Activated naive CD4-positive, alpha-beta T cell treated with anti-CD3 and anti-CD28 coated beads, Interleukin-2, amount 50 U/mL, for 16 hours (primary cell): ENCODE results near the gene PRKCE.

Experiments used
- DNase-seq: peaks from one replicate; pipeline ENCODE4 v3.0.0-alpha.2; 2020

Gene PRKCE

DNA sequence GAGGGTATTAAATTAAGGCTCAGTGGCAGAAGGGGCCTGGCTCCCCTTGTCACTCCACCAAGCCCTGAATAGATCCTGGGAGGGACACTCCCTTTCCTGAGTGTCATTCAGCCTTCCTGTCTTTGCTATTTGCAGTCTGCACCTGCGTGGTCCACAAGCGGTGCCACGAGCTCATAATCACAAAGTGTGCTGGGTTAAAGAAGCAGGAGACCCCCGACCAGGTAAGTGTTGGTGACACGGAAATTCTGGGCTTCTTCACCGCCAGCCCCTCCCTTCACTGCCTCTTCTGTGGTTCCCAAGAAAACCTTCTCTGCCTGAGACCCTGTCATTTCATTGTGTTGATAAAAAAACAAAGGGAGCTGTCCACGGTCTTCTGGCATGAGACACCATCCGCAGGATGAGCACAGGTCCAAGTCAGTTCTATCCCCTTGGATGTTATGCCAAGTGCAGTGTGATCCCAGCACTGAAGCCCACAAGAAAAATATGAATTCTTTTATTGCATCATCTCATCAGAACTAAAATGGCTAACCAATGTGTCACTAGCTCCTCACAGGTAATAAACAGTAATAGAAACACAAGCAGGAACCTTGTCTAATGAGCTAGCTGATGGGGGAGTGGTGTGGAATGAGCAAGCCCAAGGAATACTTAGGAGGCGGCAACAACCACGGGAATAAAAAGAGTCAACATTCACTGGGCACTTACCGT is 328.8 kb downstream of the PRKCE start:
- no peak for DNase-seq

DNA sequence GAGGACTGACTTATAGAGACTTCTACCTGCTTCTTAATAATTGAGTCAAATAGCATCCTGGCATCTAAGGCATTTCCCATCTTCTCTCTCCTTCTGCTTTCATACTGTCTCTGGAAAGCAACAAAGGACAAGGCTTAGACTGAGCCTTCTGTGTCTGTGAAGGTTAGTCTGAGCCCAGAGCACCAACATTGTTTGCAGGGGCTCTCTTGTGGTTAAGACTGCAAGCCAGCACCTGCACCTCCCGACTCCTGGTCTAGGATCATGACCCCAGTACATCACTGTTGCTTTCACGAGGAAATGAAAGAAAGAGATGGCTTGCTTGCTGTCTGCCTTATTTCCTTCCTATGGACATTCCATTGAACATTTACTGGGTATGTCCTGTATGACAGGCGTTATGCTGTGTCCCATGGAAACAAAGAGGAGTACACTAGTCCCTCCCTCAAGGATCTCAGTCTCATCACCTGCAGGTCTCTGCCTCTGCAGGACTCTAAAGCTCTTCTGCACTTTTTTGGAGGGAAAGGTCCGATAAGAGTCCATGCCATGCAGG is 330.0 kb downstream of the PRKCE start:
- no peak for DNase-seq

DNA sequence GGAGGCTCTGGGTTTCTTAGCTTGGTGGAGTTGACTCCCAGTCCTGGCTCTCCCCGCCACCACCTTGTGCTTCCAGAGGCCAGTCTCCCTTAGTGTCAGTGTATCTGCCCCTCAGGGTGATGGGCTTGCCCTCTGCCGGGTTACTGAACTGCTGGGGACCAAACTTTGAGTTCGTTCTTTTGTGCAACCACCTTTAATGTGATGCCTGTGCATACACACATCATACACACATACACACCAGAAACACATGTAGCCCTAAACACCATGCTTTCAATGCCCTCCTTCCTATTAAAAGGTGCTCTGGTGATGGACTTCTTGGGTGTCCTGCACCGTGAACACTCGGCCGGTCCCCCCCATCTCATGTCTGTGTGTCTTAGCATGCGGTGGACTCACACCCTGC is 330.6 kb downstream of the PRKCE start:
- no peak for DNase-seq

DNA sequence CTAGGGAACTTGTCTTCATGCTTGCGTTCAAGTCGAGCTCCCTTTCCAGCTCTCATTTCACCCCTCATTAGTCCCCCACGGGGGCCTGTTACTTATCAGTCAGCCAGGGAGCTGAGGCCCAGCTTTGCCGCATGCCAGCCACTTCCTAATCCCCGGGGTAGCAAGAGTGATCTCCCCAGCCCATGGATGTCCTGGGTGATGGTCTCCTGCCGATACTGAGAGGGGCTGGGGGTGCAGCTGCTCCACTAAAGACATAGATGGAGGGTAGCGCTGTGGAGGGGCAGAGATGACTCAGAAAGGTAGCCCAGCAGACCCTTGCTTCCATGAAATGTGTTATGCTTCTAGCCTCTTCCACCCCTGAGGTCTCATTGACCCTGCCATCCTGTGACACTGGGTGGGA is 331.7 kb downstream of the PRKCE start:
- DNase-seq: no peak

DNA sequence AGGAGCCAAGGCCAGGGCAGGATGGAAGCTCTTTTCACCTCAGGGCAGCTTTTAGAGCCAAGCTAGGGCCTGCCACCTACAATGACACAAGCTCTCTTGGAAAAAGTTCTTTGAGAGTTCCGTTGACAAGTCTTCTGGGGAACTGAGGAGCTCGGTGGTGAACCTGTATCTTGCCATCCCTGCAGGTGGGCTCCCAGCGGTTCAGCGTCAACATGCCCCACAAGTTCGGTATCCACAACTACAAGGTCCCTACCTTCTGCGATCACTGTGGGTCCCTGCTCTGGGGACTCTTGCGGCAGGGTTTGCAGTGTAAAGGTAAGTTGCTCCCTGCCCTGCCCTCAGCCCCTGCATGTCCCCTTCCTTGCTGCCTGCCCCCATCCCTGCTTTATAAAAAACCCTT is 332.9 kb downstream of the PRKCE start:
- DNase-seq: no peak

DNA sequence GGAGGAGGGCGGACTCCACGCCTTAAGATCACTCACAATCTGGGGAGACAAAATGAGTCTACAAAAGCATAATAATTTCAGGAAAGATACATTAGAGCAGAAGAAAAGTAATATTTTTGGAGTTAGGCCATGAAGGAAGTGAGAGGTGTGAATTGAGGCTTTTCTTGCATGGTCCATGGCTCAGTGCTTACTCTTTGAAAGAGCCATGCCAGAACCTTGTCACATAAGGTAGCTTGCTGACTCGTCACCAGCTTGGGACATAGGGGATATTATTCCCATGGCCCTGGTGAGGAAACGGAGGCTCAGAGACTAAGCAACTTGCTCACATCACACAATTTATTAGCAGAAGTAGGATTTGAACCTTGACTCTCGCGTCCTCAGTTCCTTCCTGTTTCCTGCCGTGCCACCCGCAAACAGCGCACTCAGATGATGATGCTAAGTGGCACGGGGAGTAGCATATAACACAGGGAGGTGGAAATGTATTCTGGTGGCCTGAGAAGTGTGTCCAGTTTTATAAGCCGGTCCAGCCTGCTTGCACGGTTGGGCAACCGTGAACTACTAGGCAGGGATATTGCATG is 333.5 kb downstream of the PRKCE start:
- no peak for DNase-seq

DNA sequence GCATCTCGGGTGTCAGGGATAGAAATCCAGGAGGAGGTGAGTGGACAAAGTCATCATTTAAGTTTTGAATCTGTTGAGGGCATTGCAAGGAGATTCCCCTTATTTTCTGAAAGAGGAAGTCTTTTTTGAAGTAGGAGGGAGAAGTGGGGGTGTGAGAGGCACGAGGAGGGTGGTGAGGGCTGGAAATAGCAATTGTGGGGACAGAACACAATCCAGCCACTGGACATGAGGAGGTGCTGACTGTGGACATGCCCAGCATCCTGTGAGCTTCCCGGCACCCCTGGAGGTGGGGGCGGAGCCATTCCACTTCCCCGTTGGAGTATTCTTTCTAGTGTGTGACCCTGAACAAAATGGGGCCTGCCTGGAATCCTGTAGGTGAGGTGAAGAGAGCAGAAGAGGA is 335.0 kb downstream of the PRKCE start:
- DNase-seq: no peak

DNA sequence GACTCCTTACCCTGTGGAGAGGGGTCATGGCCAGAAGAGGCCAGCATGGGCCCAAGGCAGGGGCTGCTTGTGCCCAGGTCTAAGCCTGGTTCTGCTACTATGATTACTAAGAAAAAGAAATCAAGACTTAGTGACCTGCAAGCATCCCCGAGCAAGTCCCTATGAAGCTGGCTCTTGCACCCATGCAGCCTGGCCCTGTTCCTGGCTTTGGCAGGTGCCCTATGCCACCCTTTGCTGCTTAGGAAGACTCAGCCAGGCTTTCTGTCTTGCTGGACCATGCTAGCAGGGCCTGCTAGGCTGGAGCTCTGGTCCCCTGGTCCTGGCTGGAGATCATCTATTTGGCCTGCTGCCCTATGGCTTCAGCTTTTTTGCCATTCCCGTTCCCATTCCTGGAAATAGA is 336.4 kb downstream of the PRKCE start:
- no peak for DNase-seq

DNA sequence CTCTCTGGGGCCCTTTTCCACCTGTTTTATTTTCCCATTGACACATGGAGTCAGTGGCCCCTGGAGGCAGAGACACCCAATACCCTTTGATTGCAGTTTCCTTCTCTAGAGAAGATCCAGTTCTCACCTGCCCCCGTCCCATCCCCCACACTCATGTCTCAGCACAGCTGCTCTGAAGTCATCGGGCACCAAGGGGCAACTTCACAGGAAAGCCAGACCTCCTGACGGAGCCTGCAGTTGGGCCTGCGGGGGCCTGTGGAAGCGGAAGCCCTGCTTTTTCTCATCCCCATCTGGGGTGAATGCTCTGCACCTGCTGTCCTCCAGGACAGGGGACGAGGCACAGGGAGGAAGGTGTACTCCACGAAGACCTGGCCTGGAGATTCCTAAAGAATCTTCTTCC is 337.4 kb downstream of the PRKCE start:
- DNase-seq: no peak

DNA sequence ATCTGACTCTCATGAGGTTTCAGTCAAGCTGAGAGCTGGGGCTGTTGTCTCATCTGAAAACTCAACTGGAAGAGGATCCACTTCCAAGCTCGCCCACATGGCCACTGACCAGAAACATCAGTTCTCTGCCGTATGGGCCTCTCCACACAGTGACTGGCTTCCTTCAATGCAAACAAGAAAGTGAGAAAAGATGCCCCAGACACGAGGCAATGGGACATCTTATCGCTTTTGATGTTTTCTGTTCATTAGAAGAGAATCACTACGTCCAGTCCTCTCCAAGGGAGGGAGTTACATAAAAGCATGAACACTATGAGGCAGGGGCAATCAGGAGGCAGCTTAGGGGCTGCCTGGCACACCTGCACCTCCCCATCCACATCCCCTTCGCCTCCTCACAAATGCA is 338.7 kb downstream of the PRKCE start:
- no peak for DNase-seq

DNA sequence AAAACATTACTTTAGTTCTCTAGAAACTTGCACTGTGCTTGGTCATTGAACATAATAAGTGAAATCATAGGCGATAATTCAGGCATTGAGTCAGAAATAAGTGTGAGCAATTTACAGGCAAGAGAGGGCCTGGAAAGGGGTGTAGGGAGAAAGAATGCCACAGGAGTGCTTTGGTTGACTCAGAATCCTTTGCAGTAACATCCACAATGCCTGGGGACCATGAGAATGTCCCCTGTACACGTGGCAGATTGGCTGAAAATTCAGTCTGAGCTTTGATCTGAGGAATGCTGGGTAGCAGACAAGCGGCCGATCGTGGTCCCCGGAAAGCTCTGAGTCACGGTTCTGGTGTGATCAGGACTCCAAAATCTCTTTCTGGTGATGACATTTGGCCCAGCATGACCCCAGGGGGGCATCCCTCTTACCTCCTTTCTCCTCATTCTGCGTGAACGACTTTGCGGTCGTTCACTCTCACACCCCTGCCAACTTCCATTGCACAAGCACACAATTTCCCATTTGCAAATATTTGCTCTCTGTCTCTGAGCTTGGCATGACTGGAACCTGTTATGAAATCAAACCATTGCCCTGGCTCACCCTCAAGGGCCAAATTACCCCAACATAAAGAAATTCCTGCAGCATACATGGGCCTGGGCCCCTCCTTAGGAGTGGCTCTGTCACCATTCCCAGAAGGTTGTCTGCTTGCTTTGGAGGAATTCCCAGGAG is 340.7 kb downstream of the PRKCE start:
- no peak for DNase-seq

DNA sequence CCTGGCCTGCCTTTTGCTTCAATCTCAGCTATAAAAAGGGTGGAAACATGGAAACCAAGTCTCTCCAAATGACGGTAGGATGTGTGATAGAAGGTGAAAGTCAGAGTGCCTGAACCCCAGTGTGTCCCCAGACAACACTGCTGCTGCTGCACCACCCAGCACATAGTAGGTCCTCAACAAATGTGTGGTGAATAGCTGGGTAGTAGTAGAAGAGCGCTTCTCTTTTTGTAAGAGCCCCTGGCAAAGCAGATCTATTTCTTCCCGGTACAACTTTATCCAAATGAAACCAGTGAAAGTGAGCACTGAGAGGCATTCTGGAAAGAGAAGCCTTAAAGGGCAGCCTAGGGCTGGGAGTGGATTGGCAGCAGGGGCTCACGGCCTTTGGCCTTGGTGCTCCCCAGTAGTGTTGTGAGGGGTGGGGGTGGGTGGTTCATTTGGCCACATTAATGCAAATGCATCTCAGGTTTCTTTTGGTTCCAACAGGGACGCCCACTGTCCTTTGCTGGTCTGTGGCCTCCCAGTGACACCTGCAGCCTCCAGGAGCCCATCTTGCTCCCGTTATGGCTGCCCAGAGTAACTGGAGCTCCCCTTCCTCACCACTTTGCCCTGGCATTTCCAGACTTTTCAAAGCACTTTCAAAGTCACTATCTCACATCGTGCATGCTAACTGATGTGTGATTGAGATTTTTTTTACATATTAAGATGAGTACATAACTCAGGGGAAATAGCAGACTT is 341.4 kb downstream of the PRKCE start:
- DNase-seq: no peak

DNA sequence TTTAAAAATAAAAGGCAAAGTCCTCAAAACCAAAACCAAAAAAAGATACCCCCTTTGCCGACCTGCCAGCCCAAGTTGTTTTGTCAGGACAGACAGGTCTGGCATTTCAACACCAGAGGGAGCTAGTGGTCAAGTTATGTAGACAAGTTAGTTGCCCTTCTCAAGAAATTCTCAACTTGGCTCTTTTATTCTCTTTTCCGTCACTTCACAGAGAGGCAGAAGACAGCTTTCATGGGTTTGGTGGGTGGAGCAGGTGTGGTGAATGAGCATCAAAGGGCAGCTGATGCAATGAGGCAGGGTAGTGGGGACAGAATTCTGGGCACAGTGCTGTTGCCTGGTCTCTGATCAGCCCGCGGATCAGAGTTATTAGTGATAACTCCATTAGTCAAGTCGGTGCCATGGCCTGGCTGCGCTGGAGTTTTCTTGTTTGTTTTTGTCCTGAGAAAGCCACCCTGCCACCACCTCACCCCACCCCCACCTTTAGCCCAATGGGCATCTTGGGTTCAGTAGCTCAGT is 342.1 kb downstream of the PRKCE start:
- peak; percentile 51 for DNase-seq

DNA sequence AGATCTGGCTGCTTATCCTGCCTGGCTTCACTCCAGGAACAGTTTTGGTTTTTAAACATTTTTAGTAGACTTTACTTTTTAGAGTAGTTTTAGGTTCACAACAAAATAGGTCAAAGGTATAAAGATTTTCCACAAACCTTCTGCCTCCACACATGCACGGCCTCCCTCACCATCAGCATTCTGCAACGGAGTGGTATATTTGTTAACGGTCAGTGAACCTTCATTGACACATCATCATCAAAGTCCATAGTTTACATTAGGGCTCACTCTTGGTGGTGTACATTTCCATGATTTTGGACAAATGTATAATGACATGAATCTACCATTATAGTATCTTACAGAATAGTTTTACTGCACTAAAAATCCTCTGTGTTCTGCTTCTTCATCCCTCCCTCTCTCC is 342.6 kb downstream of the PRKCE start:
- no peak for DNase-seq

DNA sequence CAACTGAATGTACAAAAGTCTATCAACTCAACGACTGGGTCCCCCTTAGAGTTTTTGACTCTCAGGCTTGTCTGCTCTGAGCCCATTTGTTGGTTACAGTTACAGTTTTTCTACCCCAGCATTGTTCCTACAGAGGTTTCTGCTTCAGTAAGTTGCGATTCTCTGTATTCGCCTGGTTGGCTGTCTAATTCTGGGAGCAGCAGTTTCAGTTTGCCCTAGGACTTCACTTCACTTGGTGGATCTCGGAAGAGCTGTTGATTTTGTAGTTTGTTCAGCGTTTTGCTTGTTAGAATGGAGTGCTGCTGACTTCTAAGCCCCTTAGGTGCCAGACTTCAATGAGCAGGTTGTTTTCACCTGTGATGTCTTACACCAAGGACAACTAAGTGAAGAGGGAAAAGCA is 349.2 kb downstream of the PRKCE start:
- DNase-seq: no peak

DNA sequence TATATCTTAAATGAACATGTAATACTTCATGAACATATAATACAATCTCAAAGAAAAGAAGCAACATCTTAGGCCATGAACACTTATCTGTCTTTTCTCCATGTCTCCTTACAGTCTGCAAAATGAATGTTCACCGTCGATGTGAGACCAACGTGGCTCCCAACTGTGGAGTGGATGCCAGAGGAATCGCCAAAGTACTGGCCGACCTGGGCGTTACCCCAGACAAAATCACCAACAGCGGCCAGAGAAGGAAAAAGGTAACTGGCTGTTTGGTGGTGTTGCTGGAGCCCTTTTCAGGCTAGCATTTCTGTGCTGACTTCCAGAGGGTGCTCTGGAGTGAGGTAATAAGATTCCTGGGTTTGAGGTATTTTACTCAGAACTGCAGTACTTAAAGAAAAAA is 349.8 kb downstream of the PRKCE start:
- no peak for DNase-seq

DNA sequence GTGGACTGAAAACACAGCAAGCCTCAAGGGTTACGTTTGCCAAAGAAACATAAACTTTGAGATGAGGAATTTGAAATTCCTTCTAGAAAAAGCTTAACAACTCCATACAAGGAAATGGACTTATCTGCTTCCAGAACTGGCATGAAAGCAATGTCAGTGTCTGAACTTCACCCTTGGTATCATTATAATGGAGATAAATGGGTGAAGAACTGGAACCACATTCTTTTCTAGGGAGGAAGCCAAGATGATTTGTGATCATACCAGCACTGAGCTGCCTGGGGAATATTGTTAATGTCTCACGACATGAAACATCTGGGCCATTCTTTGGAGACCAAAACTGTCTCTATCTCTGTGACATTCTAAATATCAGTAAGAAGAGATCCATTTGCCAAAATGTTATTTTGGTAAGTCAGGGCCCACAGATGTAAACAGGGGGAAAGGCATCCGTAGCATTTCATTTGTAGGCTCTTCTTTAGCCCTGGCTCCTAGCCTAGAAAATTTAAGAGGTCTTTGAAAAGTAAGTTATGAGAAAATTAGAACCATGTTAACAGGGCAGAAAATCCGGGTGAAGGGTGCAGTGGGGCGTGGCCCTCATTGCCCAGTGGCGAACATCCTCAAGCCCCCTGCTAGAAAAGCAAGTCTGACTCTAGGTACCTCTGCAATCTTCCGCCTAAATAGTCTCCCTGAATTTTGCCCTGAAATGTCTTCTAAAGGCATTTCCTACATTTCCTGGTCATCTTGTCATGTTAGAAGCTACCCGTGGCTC is 350.4 kb downstream of the PRKCE start:
- DNase-seq: no peak

DNA sequence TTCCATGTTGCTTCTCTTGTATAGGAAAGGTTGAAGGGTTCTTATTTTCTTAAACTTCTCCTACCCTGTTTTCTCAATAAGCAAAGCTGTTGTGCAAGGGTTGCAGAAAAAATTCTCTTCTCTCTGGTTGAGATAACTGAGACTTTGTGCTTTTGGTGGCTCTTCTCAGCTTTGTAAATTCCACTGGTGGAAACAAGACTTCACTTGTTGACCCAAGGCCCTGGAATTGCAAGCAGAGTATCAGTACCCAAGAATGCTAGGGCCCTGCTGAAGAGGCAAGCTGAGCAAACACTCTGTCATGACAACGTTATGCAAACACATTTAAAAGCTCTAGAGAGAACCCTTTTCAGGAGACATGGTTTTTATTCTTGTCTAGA is 351.0 kb downstream of the PRKCE start:
- no peak for DNase-seq

DNA sequence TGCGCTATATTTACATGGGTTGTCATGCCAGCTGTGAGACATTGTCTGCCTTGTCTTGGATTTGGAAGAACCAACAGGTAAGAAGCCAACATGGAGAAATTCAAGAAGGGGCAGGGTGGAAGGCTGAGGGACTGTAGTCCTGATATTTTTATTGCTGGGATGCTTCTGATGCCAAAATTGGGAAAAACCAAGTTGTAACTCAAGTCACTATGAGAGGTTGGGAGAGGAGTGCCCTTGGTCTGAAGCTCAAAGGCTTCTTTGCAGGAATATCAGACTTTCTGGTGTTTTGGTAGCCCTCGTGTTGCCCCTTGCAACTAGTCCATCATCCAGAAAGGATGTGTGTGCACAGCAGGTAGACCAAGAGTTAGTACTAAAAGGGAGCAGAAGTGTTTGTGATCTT is 351.5 kb downstream of the PRKCE start:
- no peak for DNase-seq

DNA sequence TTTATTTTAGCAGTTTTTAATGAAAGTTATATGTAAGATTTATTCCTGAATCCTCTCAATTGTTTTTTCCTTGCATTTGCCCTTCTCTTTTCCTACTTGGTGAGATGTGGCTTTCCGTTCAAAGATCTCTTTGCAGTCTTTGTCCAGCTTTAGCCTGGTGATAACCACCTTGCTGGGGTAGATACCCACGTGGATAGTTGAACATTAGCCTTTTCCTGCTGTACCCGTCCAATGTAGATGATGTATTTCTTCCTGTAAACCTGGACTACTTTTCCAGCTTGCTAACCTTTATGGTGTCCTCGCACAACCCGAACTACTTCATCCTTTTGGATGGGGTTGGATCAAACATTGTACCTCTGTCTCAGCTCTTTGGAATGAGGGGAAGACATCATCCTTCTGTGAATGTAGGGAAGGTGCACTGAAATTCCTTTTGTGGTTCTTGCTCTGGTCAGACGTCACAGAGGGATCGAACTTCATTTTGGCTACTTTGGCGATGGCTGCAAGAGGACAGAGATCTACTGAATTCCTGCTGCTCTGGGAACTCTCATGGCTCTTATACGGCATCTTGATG is 352.5 kb downstream of the PRKCE start:
- DNase-seq: no peak

DNA sequence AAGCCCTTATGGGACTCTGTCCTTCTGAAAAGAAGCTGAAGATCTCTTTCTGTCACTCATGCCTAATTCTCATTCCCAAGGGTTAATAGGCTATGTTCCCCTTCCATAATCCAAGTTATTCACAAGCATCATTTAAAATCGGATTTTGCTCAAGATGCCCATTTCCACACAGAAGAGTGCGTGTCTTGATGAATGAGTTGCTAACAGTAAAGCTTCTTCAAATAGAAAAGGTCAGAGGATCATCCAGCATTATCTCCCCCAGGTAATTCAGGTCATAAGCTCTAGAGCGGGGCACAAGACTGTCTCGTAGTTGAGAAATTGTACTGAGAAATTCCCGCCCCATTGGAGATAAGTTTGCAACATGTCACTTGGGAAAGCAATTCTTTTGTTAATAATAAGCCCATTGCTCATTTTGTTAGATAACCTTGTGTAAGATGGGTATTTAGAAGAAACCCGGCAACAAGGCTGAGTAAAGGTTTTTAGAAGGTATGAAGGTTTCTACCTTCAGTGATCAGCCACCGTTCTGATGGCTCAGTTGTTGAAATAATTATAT is 355.1 kb downstream of the PRKCE start:
- no peak for DNase-seq

DNA sequence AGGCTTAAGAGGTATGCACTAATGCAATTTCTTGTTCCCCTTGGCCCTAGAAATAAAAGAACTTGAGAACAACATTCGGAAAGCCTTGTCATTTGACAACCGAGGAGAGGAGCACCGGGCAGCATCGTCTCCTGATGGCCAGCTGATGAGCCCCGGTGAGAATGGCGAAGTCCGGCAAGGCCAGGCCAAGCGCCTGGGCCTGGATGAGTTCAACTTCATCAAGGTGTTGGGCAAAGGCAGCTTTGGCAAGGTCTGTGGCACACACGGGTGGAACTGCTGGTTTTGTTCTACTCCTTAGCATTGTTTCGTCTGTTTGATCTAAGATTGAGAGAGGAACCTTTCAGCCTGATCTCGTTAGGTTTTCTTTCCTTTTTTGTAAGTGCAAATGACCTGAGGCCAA is 355.9 kb downstream of the PRKCE start:
- DNase-seq: no peak
